ENCODE measurements around the gene TMEM69.

- TF ChIP-seq POLR2A (IDR thresholded peaks at IDR 0.05) (no peak), CTCF (IDR thresholded peaks at IDR 0.05) (no peak)
These were observed 14.0 kb upstream of the TMEM69 start for GRCh38 chr1:45673956-45674355.

Data from uterus (tissue), 2 donors.